Activated B cell treated with CpG ODN at 0.5 μM for 24 hours (primary cell): Measurements from ENCODE around the gene ANKRD65. TPM values are rescaled to one million over a fixed set of nuclear protein-coding genes. Genes with fewer than 3 reads are reported as not detected.
"Not testable (repeated sequence)": the region's sequence is repeated elsewhere in the genome, so short reads cannot be mapped to it uniquely, and the experiment has no call there.

Experiments used
- ATAC-seq: fragments of 200-7000 bp; cut with Tn5 transposase; one replicate; pipeline ENCODE4 v1.10.0; 2021; ENCODE audit warnings: low read depth, mild to moderate bottlenecking, moderate library complexity
- CTCF ChIA-PET: fragments of 350-600 bp; sonication (Branson Sonifier 250); formaldehyde crosslinking; loops from one replicate; lab custom pipeline; 2021; ENCODE audit warnings: antibody characterized with exemption; lab: Charles Lee
- POLR2A ChIA-PET: fragments of 350-600 bp; sonication (Branson Sonifier 250); formaldehyde crosslinking; loops from one replicate; lab custom pipeline; 2021; ENCODE audit warnings: antibody characterized with exemption; lab: Charles Lee
- DNase-seq: peaks from one replicate; pipeline ENCODE4 v3.0.0; 2022
- H3K27ac Mint-ChIP-seq: one replicate; pipeline ENCODE4 v1.8.0; 2020; ENCODE audit warnings: mixed read lengths
- H3K27me3 Mint-ChIP-seq: one replicate; pipeline ENCODE4 v1.8.0; 2021; ENCODE audit warnings: mixed read lengths
- H3K36me3 Mint-ChIP-seq: one replicate; pipeline ENCODE4 v1.8.0; 2021; ENCODE audit warnings: low read depth, mixed read lengths
- H3K4me1 Mint-ChIP-seq: one replicate; pipeline ENCODE4 v1.8.0; 2021; ENCODE audit warnings: mixed read lengths
- H3K4me3 Mint-ChIP-seq: one replicate; pipeline ENCODE4 v1.8.0; 2020; ENCODE audit warnings: mild to moderate bottlenecking, mixed read lengths
- H3K9me3 Mint-ChIP-seq: one replicate; pipeline ENCODE4 v1.8.0; 2020; ENCODE audit warnings: mixed read lengths
- CTCF ChIP-seq: fragments of 200-600 bp; IDR thresholded peaks from one replicate; pipeline ENCODE4 v1.8.0; 2022; ENCODE audit warnings: antibody characterized with exemption, mild to moderate bottlenecking
- intact Hi-C: fragments of 100-400 bp; cut with micrococcal nuclease; formaldehyde crosslinking; loops from one replicate; pipeline ENCODE4 v1.15.1; 2024
- total RNA-seq: library from RNA; stranded (reverse); gene quantifications from 2 replicates; pipeline ENCODE4 v1.2.3, GENCODE V29; 2022

Gene ANKRD65
- total RNA-seq, 1 donor from 2014 or later = 0.13 TPM

- no peak for DNase-seq
- peaks cover 10% of the 10 kb centered on the region for H3K36me3 Mint-ChIP-seq
- intact Hi-C loops = loop anchor here (5.0 kb wide), 1 partner anchor 339 kb away; no protein-coding TSS in a partner anchor
- H3K9me3 Mint-ChIP-seq = no peaks in the 10 kb centered on the region
- H3K27ac Mint-ChIP-seq = no peak overlapping the region
- no peak for TF ChIP-seq CTCF
- peaks cover 23% of the 10 kb centered on the region for H3K4me1 Mint-ChIP-seq
- ChIA-PET POLR2A (interaction anchor here (0.9 to 1.3 kb wide), 4 partner anchors 8 to 339 kb away, joined by 3 to 4 read pairs (median 3); partner anchors contain the start of gene CCNL2), CTCF (interaction anchor here (1.2 to 2.0 kb wide), 4 partner anchors 14 to 387 kb away, joined by 4 to 10 read pairs (median 4); no protein-coding TSS in a partner anchor)
- H3K4me3 Mint-ChIP-seq = no peak overlapping the region
- ATAC-seq = no peak
- H3K27me3 Mint-ChIP-seq = no peaks in the 10 kb centered on the region
Measured at GRCh38 chr1:1371364-1371745, 49.7 kb downstream of the ANKRD65 start.

- H3K36me3 Mint-ChIP-seq = peaks cover 10% of the 10 kb centered on the region
- no peak for TF ChIP-seq CTCF
- no peak overlapping the region for H3K27ac Mint-ChIP-seq
- no peaks in the 10 kb centered on the region for H3K9me3 Mint-ChIP-seq
- no peaks in the 10 kb centered on the region for H3K27me3 Mint-ChIP-seq
- intact Hi-C loops = loop anchor here (5.0 kb wide), 1 partner anchor 339 kb away; no protein-coding TSS in a partner anchor
- ATAC-seq = no peak
- no peak for DNase-seq
- ChIA-PET CTCF (interaction anchor here (1.2 to 2.0 kb wide), 4 partner anchors 14 to 386 kb away, joined by 4 to 10 read pairs (median 4); no protein-coding TSS in a partner anchor), POLR2A (interaction anchor here (0.7 to 1.3 kb wide), 5 partner anchors 8 to 338 kb away, joined by 3 to 4 read pairs (median 3); partner anchors contain the start of gene CCNL2)
- H3K4me1 Mint-ChIP-seq = peaks cover 21% of the 10 kb centered on the region
- H3K4me3 Mint-ChIP-seq = no peak overlapping the region
Measured at GRCh38 chr1:1370771-1371300, 50.2 kb downstream of the ANKRD65 start.

- DNase-seq, H3K36me3 Mint-ChIP-seq, H3K4me3 Mint-ChIP-seq, H3K27me3 Mint-ChIP-seq, POLR2A ChIA-PET, H3K9me3 Mint-ChIP-seq, H3K27ac Mint-ChIP-seq, ATAC-seq: not testable (repeated sequence)
- CTCF ChIA-PET = interaction anchor here (1.7 to 1.9 kb wide), 2 partner anchors 18 to 248 kb away, joined by 4 read pairs; no protein-coding TSS in a partner anchor
- H3K4me1 Mint-ChIP-seq = peaks cover 17% of the 10 kb centered on the region
- intact Hi-C loops = loop anchor here (5.0 kb wide), 1 partner anchor 338 kb away; no protein-coding TSS in a partner anchor
Measured at GRCh38 chr1:1370094-1370493, 51.0 kb downstream of the ANKRD65 start.

Other genes starting within 250 kb of the ANKRD65 start
- gene TTLL10, start 247.4 kb downstream of the ANKRD65 start, total RNA-seq = 0.16 TPM in 1 of 2 replicates, not detected in the other
- 36.7 and 37.5 TPM in 2 replicates for gene TNFRSF18, start 214.7 kb downstream of the ANKRD65 start, total RNA-seq
- gene TNFRSF4, start 207.1 kb downstream of the ANKRD65 start, total RNA-seq = 0.86 and 1.1 TPM in 2 replicates
- gene SDF4, start 189.3 kb downstream of the ANKRD65 start, total RNA-seq = 94.4 and 97.9 TPM in 2 replicates
- 20.9 and 22.1 TPM in 2 replicates for gene B3GALT6, start 189.0 kb downstream of the ANKRD65 start, total RNA-seq
- gene C1QTNF12, start 174.6 kb downstream of the ANKRD65 start, total RNA-seq = 2.5 and 2.7 TPM in 2 replicates
- gene UBE2J2, start 147.4 kb downstream of the ANKRD65 start, total RNA-seq = 79.2 and 89.9 TPM in 2 replicates
- 1.6 and 3.3 TPM in 2 replicates for gene SCNN1D, start 140.8 kb downstream of the ANKRD65 start, total RNA-seq
- gene ACAP3, start 113.3 kb downstream of the ANKRD65 start, total RNA-seq = 16.2 and 26.1 TPM in 2 replicates
- 11.9 and 12.6 TPM in 2 replicates for gene PUSL1, start 112.7 kb downstream of the ANKRD65 start, total RNA-seq
- gene INTS11, start 96.6 kb downstream of the ANKRD65 start, total RNA-seq = 131 and 151 TPM in 2 replicates
- gene CPTP, start 96.5 kb downstream of the ANKRD65 start, total RNA-seq = 13.8 and 15.3 TPM in 2 replicates
- gene TAS1R3, start 90.0 kb downstream of the ANKRD65 start, total RNA-seq = 2.5 and 2.7 TPM in 2 replicates
- 29.3 and 30.7 TPM in 2 replicates for gene DVL1, start 71.9 kb downstream of the ANKRD65 start, total RNA-seq
- 0.07 and 0.16 TPM in 2 replicates for gene MXRA8, start 62.7 kb downstream of the ANKRD65 start, total RNA-seq
- gene AURKAIP1, start 46.1 kb downstream of the ANKRD65 start, total RNA-seq = 91.5 and 105 TPM in 2 replicates
- 188 and 225 TPM in 2 replicates for gene CCNL2, start 21.9 kb downstream of the ANKRD65 start, total RNA-seq
- 134 and 136 TPM in 2 replicates for gene MRPL20, start 14.0 kb downstream of the ANKRD65 start, total RNA-seq
- not detected in 2 replicates for gene VWA1, start 14.4 kb upstream of the ANKRD65 start, total RNA-seq
- 0.58 and 0.86 TPM in 2 replicates for gene ATAD3C, start 28.4 kb upstream of the ANKRD65 start, total RNA-seq
- 47.4 and 49.5 TPM in 2 replicates for gene ATAD3B, start 50.5 kb upstream of the ANKRD65 start, total RNA-seq
- 26.1 and 32.4 TPM in 2 replicates for gene ATAD3A, start 90.9 kb upstream of the ANKRD65 start, total RNA-seq
- 0.31 TPM in 1 of 2 replicates, not detected in the other for gene TMEM240, start 119.3 kb upstream of the ANKRD65 start, total RNA-seq
- gene SSU72, start 153.6 kb upstream of the ANKRD65 start, total RNA-seq = 111 and 118 TPM in 2 replicates
- 0.46 and 0.60 TPM in 2 replicates for gene FNDC10, start 178.9 kb upstream of the ANKRD65 start, total RNA-seq
- gene MIB2, start 194.2 kb upstream of the ANKRD65 start, total RNA-seq = 27.6 and 36.4 TPM in 2 replicates
- 0.32 and 0.35 TPM in 2 replicates for gene MMP23B, start 210.9 kb upstream of the ANKRD65 start, total RNA-seq
- 28.5 and 29.1 TPM in 2 replicates for gene CDK11B, start 237.7 kb upstream of the ANKRD65 start, total RNA-seq